Epithelial cell of proximal tubule (primary cell): ENCODE data around the gene OTUD1. TPM values are rescaled to one million over a fixed set of nuclear protein-coding genes. Genes with fewer than 3 reads are reported as not detected.

Experiments
- DNase-seq: peaks from one replicate; pipeline ENCODE4 v3.0.0-alpha.2; 2011; ENCODE audit warnings: low read depth
- H3K4me3 ChIP-seq: 2 replicates; pipeline ENCODE4 v1.5.1; 2011; ENCODE audit warnings: low read depth, mild to moderate bottlenecking, low read length
- CTCF ChIP-seq: conservative IDR thresholded peaks from 2 replicates; pipeline ENCODE4 v1.5.1; 2012; ENCODE audit warnings: low read depth, mild to moderate bottlenecking, low read length
- total RNA-seq: library from RNA; depleted of rRNA; stranded (reverse); fragments of >200 nt; gene quantifications from 2 replicates; pipeline ENCODE4 v1.2.3, GENCODE V29; 2015

OTUD1 gene
- total RNA-seq, 1 donor from 2014 or later = 6.2 TPM

GRCh38 chr10:23479798-23480473, 41.1 kb downstream of the OTUD1 start:
- DNase-seq = peak; percentile 6
- no peak overlapping the region for H3K4me3 ChIP-seq
- no peak for TF ChIP-seq CTCF

GRCh38 chr10:23481363-23481961, 42.6 kb downstream of the OTUD1 start:
- TF ChIP-seq CTCF = no peak
- no peak overlapping the region for H3K4me3 ChIP-seq
- no peak for DNase-seq

GRCh38 chr10:23490115-23490514, 51.2 kb downstream of the OTUD1 start:
- no peak overlapping the region for H3K4me3 ChIP-seq
- no peak for DNase-seq
- no peak for TF ChIP-seq CTCF

Other genes with a start within 250 kb of the OTUD1 start
- gene PTF1A, start 246.8 kb upstream of the OTUD1 start, total RNA-seq = not detected in 2 replicates
- 0.40 and 0.43 TPM in 2 replicates for gene C10orf67, start 94.3 kb upstream of the OTUD1 start, total RNA-seq